Keratinocyte (primary cell): ENCODE data around the gene DACH1. TPM values are rescaled to one million over a fixed set of nuclear protein-coding genes. Genes with fewer than 3 reads are reported as not detected.

Experiments
- DNase-seq: peaks from one replicate; pipeline ENCODE4 v3.0.0-alpha.2; 2011; ENCODE audit warnings: low read depth, missing footprints, low spot score
- FAIRE-seq: peaks from 2 replicates; lab custom pipeline; 2011; peaks lifted over from hg19 to GRCh38; lab: Jason Lieb, UNC
- H2AFZ ChIP-seq: 2 replicates; pipeline ENCODE4 v1.6.0; 2012; ENCODE audit warnings: low read length, control low read depth, inconsistent platforms; ENCODE audit not compliant: control insufficient read depth
- H3K27ac ChIP-seq: 2 replicates; pipeline ENCODE4 v1.5.1; 2011; ENCODE audit warnings: low read length; ENCODE audit not compliant: control insufficient read depth, insufficient read depth
- H3K27me3 ChIP-seq: 3 replicates; pipeline ENCODE4 v1.6.0; 2011; ENCODE audit warnings: low read length; ENCODE audit not compliant: control insufficient read depth, insufficient read depth; ENCODE audit errors: extremely low read depth
- H3K36me3 ChIP-seq, 2 experiments: 2 replicates in 1 of 2; 3 replicates in 1 of 2; pipeline ENCODE4 v1.5.1; 2011; ENCODE audit warnings: low read length in 2 of 2, mild to moderate bottlenecking in 1 of 2; ENCODE audit not compliant: control insufficient read depth in 2 of 2, insufficient read depth in 2 of 2; ENCODE audit errors: extremely low read depth in 1 of 2
- H3K4me1 ChIP-seq: 3 replicates; pipeline ENCODE4 v1.5.1; 2011; ENCODE audit warnings: low read length; ENCODE audit not compliant: control insufficient read depth, insufficient read depth; ENCODE audit errors: extremely low read depth
- H3K4me2 ChIP-seq: 3 replicates; pipeline ENCODE4 v1.6.0; 2011; ENCODE audit warnings: low read depth, low read length; ENCODE audit not compliant: control insufficient read depth, insufficient read depth; ENCODE audit errors: extremely low read depth
- H3K4me3 ChIP-seq, 3 experiments: fragments of 200-600 bp in 1 of 3; sonication (generic) in 1 of 3; 2 replicates in 2 of 3; 3 replicates in 1 of 3; pipeline ENCODE4 v1.5.1; 2011 to 2016; ENCODE audit warnings: low read length in 3 of 3, mild to moderate bottlenecking in 3 of 3, control low read depth in 2 of 3, inconsistent platforms in 1 of 3, low read depth in 1 of 3, mixed read lengths in 1 of 3, mixed run types in 1 of 3, moderate library complexity in 1 of 3; ENCODE audit not compliant: control insufficient read depth in 2 of 3, insufficient read depth in 2 of 3; ENCODE audit errors: extremely low read depth in 1 of 3
- H3K79me2 ChIP-seq: 2 replicates; pipeline ENCODE4 v1.6.0; 2012; ENCODE audit warnings: low read length; ENCODE audit not compliant: control insufficient read depth, insufficient read depth
- H3K9ac ChIP-seq: 3 replicates; pipeline ENCODE4 v1.6.0; 2011; ENCODE audit warnings: low read length; ENCODE audit not compliant: control insufficient read depth, insufficient read depth; ENCODE audit errors: extremely low read depth
- H3K9me1 ChIP-seq: 3 replicates; pipeline ENCODE4 v1.6.0; 2011; ENCODE audit warnings: low read length; ENCODE audit not compliant: control insufficient read depth, insufficient read depth; ENCODE audit errors: extremely low read depth
- H3K9me3 ChIP-seq: 2 replicates; pipeline ENCODE4 v1.5.1; 2012; ENCODE audit warnings: low read depth, low read length; ENCODE audit not compliant: control insufficient read depth
- H4K20me1 ChIP-seq: 3 replicates; pipeline ENCODE4 v1.6.0; 2011; ENCODE audit warnings: low read length; ENCODE audit not compliant: control insufficient read depth, insufficient read depth; ENCODE audit errors: extremely low read depth
- CTCF ChIP-seq, 3 experiments: IDR thresholded peaks in 1 of 3; conservative IDR thresholded peaks in 1 of 3; optimal IDR thresholded peaks in 1 of 3; 2 replicates in 2 of 3; 3 replicates in 1 of 3; pipeline versions ENCODE3 to v1.5.1; 2011; ENCODE audit warnings: low read length in 3 of 3, mild to moderate bottlenecking in 3 of 3, moderate library complexity in 2 of 3, control low read depth in 1 of 3, inconsistent platforms in 1 of 3; ENCODE audit not compliant: insufficient read depth in 2 of 3; ENCODE audit errors: extremely low read depth in 1 of 3
- EZH2 ChIP-seq: IDR thresholded peaks from one replicate; pipeline ENCODE4 v1.6.1; 2012; ENCODE audit warnings: inconsistent platforms, mild to moderate bottlenecking, low read length, moderate library complexity
- dilution Hi-C: fragments of 300-500 bp; cut with MboI; formaldehyde crosslinking; loops from one replicate; pipeline ENCODE4 v1.7.0; 2020; ENCODE audit warnings: low sequenced_read_pairs; ENCODE audit not compliant: extremely low pct_ligation_motif_present
- polyA plus RNA-seq, 5 experiments: library from polyadenylated mRNA; depleted of rRNA in 3 of 5; stranded (reverse) in 3 of 5; stranded (forward) in 1 of 5; unstranded in 1 of 5; fragments of >200 nt; gene quantifications; 1 replicate in 1 of 5; 2 replicates in 3 of 5; 3 replicates in 1 of 5; pipeline versions ENCODE4 v1.2.1 to v1.2.3, GENCODE V29; 2011 to 2012; ENCODE audit warnings: missing spikeins in 2 of 5, low read depth in 1 of 5, low replicate concordance in 1 of 5

Gene DACH1
- polyA plus RNA-seq, 1 donor (not counting 4 experiments of a cell fraction or from before 2014, with no cell fraction given) = not detected

- H2AFZ ChIP-seq = no peak overlapping the region
- no peaks in the 10 kb centered on the region for H3K27me3 ChIP-seq
- H3K27ac ChIP-seq = no peak overlapping the region
- dilution Hi-C loops = no loop called here
- H3K9ac ChIP-seq = no peak overlapping the region
- H4K20me1 ChIP-seq = no peaks in the 10 kb centered on the region
- DNase-seq = no peak
- no peak overlapping the region for H3K4me3 ChIP-seq
- H3K9me1 ChIP-seq = no peaks in the 10 kb centered on the region
- no peaks in the 10 kb centered on the region for H3K79me2 ChIP-seq
- no peaks in the 10 kb centered on the region for H3K36me3 ChIP-seq
- no peak overlapping the region for H3K4me2 ChIP-seq
- no peaks in the 10 kb centered on the region for H3K9me3 ChIP-seq
- H3K4me1 ChIP-seq = no peaks in the 10 kb centered on the region
- no peak for TF ChIP-seq EZH2
- no peak for TF ChIP-seq CTCF (optimal IDR thresholded peaks at IDR 0.05 in 1 of 3, IDR thresholded peaks at IDR 0.05 in 1 of 3, conservative IDR thresholded peaks at IDR 0.05 in 1 of 3; ENCODE audit: extremely low read depth in 1 of 3, insufficient read depth in 2 of 3, low read length in 3 of 3)
- no peak for FAIRE-seq
These were observed 181.9 kb downstream of the DACH1 start for GRCh38 chr13:71685072-71685471.

GRCh38 chr13:71681901-71682613, 184.9 kb downstream of the DACH1 start:
- Histone ChIP-seq H3K4me1 (no peaks in the 10 kb centered on the region), H2AFZ (no peak overlapping the region), H3K79me2 (no peaks in the 10 kb centered on the region), H3K27me3 (no peaks in the 10 kb centered on the region), H3K36me3 (no peaks in the 10 kb centered on the region), H3K27ac (no peak overlapping the region), H3K9me3 (no peaks in the 10 kb centered on the region), H3K4me2 (no peak overlapping the region), H3K9me1 (no peaks in the 10 kb centered on the region), H3K4me3 (no peak overlapping the region), H3K9ac (no peak overlapping the region), H4K20me1 (no peaks in the 10 kb centered on the region)
- FAIRE-seq (no peak), DNase-seq (no peak)
- dilution Hi-C loops = no loop called here
- no peak for TF ChIP-seq CTCF (optimal IDR thresholded peaks at IDR 0.05 in 1 of 3, IDR thresholded peaks at IDR 0.05 in 1 of 3, conservative IDR thresholded peaks at IDR 0.05 in 1 of 3; ENCODE audit: extremely low read depth in 1 of 3, insufficient read depth in 2 of 3, low read length in 3 of 3)
- no peak for TF ChIP-seq EZH2
